Measurements from ENCODE around the gene SORBS1. TPM values are rescaled to one million over a fixed set of nuclear protein-coding genes. Genes with fewer than 3 reads are reported as not detected.

The SORBS1 gene
- total and polyA plus RNA-seq, 9 of the 15 experiments (the other 6 are each of a cell fraction or from before 2014, with no cell fraction given): 2.0 to 13.3 (median 6.5) TPM

DNA sequence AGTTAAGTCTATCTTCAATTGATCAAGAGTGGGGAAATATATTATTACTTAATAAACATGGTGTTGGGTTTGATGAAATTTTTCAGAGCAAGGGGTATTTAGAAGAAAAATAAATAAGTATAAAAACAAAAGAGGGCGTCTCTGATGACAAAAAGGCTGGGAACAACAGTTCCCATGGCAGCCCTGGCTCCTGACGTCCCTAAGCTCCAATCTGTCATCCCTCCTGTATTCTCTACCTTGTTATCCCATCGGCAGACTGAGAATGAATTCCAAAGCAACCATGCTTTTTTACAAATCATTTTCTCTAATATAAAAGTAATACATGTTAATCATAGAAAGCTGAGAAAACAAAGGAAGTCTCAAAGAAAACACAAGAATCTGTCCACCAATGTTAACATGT, 55.5 kb downstream of the SORBS1 start:
- Histone ChIP-seq H3K27me3 (ENCODE audit: control insufficient read depth in 2 of 2, insufficient read depth in 2 of 2, low read length in 2 of 2) (no peaks in the 10 kb centered on the region), H3K27ac (ENCODE audit: extremely low read depth, low read depth, low read length) (no peak overlapping the region), H3K9ac (ENCODE audit: insufficient read depth in 1 of 2, low read depth in 2 of 2, low read length in 2 of 2) (no peak overlapping the region), H2AFZ (ENCODE audit: low read depth, low read length) (no peak overlapping the region), H4K20me1 (replicated peaks; ENCODE audit: control insufficient read depth, insufficient read depth, low read length) (no peaks in the 10 kb centered on the region), H3K9me1 (ENCODE audit: control insufficient read depth, insufficient read depth, low read length) (no peaks in the 10 kb centered on the region), H3K79me2 (ENCODE audit: control insufficient read depth, insufficient read depth, low read length) (no peaks in the 10 kb centered on the region), H3K36me3 (ENCODE audit: control insufficient read depth, insufficient read depth, low read length) (no peaks in the 10 kb centered on the region), H3K4me3 (no peak overlapping the region), H3K9me3 (replicated peaks; ENCODE audit: control insufficient read depth, insufficient read depth, low read depth, low read length) (no peaks in the 10 kb centered on the region), H3K4me2 (ENCODE audit: insufficient read depth, low read length) (no peak overlapping the region), H3K4me1 (replicated peaks in 1 of 2; ENCODE audit: control insufficient read depth in 2 of 2, insufficient read depth in 2 of 2, low read length in 2 of 2) (peaks cover 13 to 54% of the 10 kb centered on the region in 2 experiments; a peak in 4 of 5 replicates)
- in situ Hi-C loops (cut with MboI): no loop called here
- CTCF ChIA-PET (ENCODE audit: low intra/inter-chr PET ratio): no interaction called here
- 58% methylated on average over 3 of the region's 3 CpGs for WGBS (ENCODE audit: insufficient coverage, low coverage, missing lambda C conversion rate)
- no TSS peak for BruUV-seq (replicated peaks)
- ATAC-seq (no peak), FAIRE-seq (no peak), DNase-seq (ENCODE audit: extremely low read depth in 1 of 4, low spot score in 3 of 4) (no peak)
- TF ChIP-seq, protein P1, sequence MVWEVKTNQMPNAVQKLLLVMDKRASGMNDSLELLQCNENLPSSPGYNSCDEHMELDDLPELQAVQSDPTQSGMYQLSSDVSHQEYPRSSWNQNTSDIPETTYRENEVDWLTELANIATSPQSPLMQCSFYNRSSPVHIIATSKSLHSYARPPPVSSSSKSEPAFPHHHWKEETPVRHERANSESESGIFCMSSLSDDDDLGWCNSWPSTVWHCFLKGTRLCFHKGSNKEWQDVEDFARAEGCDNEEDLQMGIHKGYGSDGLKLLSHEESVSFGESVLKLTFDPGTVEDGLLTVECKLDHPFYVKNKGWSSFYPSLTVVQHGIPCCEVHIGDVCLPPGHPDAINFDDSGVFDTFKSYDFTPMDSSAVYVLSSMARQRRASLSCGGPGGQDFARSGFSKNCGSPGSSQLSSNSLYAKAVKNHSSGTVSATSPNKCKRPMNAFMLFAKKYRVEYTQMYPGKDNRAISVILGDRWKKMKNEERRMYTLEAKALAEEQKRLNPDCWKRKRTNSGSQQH (CRISPR knock-in tag; IDR thresholded peaks at IDR 0.05): no peak
- no peak for TF ChIP-seq FOXA3 (CRISPR knock-in tag; conservative IDR thresholded peaks at IDR 0.05 in 1 of 2, IDR thresholded peaks at IDR 0.05 in 1 of 2)
- peak; percentile 41 for TF ChIP-seq MEIS2 (IDR thresholded peaks at IDR 0.05; ENCODE audit: partially characterized antibody)
- no peak for TF ChIP-seq NFIC (IDR thresholded peaks at IDR 0.05)
- intact Hi-C loops (cut with micrococcal nuclease): no loop called here
- POLR2A ChIA-PET: interaction anchor here (0.7 to 0.9 kb wide), 3 partner anchors 11 to 53 kb away, joined by 3 to 5 read pairs (median 4); no protein-coding TSS in a partner anchor
